ENCODE data around the gene THSD4.

Gene THSD4

DNA sequence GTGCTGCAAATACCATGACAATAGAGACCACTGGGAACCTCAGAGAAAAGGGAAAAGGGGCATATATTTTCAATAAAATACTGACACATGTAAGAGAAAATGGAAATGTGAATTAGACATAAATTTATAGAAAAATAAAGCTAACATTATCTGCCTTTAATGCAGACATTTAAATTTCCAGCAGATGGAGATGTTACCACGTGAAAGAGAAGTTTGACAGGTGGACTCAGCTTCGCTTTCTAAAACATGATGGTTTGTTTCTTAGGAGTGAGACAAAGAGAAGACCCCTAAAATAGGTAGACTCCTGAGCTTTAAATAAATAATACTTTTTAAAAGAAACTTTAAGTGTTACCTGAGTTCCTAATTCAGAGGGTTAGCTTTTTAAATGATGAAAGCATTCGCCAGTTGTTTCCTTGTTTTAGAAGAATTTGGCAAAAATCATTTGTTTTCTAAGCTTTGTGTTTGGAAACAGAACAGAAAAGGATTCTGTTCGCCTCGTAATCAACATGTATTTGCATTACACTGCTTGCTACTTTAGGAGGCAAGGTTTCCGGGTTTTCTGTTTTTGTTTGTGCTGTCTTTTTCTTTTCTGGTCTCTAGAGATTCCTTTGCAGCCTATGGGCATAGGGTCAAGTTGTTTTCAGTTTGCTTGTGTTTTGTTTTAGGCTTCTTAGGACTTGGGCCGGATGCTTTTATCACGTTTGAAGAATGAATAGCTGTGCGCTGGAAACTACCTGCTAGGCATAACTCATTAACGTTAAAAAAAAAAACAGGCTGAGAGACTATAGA lies 271.4 kb downstream of the THSD4 start:
- Histone ChIP-seq H3K36me3 (ENCODE audit: insufficient read depth, low read length) (no peaks in the 10 kb centered on the region), H3K4me3 (no peak overlapping the region), H3K9ac (ENCODE audit: insufficient read length) (no peak overlapping the region), H3K27ac (no peak overlapping the region), H3K9me3 (ENCODE audit: low read depth, low read length) (no peaks in the 10 kb centered on the region)
- TF ChIP-seq EZH2 (IDR thresholded peaks at IDR 0.05) (no peak), POLR2AphosphoS5 (IDR thresholded peaks at IDR 0.05; ENCODE audit: borderline replicate concordance, low read depth, low read length) (no peak), FOXP2 (optimal IDR thresholded peaks at IDR 0.05; ENCODE audit: control extremely low read depth, extremely low read length, insufficient read depth) (no peak)
- DNase-seq (ENCODE audit: low read depth, low spot score): no peak

GRCh38 chr15:71387810-71388209 lies 272.5 kb downstream of the THSD4 start:
- Histone ChIP-seq H3K9me3 (ENCODE audit: low read depth, low read length) (no peaks in the 10 kb centered on the region), H3K9ac (ENCODE audit: insufficient read length) (no peak overlapping the region), H3K4me3 (no peak overlapping the region), H3K36me3 (ENCODE audit: insufficient read depth, low read length) (no peaks in the 10 kb centered on the region), H3K27ac (no peak overlapping the region)
- DNase-seq (ENCODE audit: low read depth, low spot score): no peak
- TF ChIP-seq EZH2 (IDR thresholded peaks at IDR 0.05): no peak
- no peak for TF ChIP-seq FOXP2 (optimal IDR thresholded peaks at IDR 0.05; ENCODE audit: control extremely low read depth, extremely low read length, insufficient read depth)
- TF ChIP-seq POLR2AphosphoS5 (IDR thresholded peaks at IDR 0.05; ENCODE audit: borderline replicate concordance, low read depth, low read length): no peak

- Histone ChIP-seq H3K4me3 (no peak overlapping the region), H3K9me3 (ENCODE audit: low read depth, low read length) (no peaks in the 10 kb centered on the region), H3K36me3 (ENCODE audit: insufficient read depth, low read length) (no peaks in the 10 kb centered on the region), H3K9ac (ENCODE audit: insufficient read length) (no peak overlapping the region), H3K27ac (no peak overlapping the region)
- DNase-seq (ENCODE audit: low read depth, low spot score): no peak
- TF ChIP-seq POLR2AphosphoS5 (IDR thresholded peaks at IDR 0.05; ENCODE audit: borderline replicate concordance, low read depth, low read length): no peak
- TF ChIP-seq FOXP2 (optimal IDR thresholded peaks at IDR 0.05; ENCODE audit: control extremely low read depth, extremely low read length, insufficient read depth): no peak
- TF ChIP-seq EZH2 (IDR thresholded peaks at IDR 0.05): no peak
Observed at GRCh38 chr15:71390096-71390495, 274.8 kb downstream of the THSD4 start.

- no peak for DNase-seq (ENCODE audit: low read depth, low spot score)
- Histone ChIP-seq H3K9me3 (ENCODE audit: low read depth, low read length) (no peaks in the 10 kb centered on the region), H3K9ac (ENCODE audit: insufficient read length) (no peak overlapping the region), H3K27ac (no peak overlapping the region), H3K4me3 (no peak overlapping the region), H3K36me3 (ENCODE audit: insufficient read depth, low read length) (no peaks in the 10 kb centered on the region)
- TF ChIP-seq POLR2AphosphoS5 (IDR thresholded peaks at IDR 0.05; ENCODE audit: borderline replicate concordance, low read depth, low read length) (no peak), EZH2 (IDR thresholded peaks at IDR 0.05) (no peak), FOXP2 (optimal IDR thresholded peaks at IDR 0.05; ENCODE audit: control extremely low read depth, extremely low read length, insufficient read depth) (no peak)
Observed at GRCh38 chr15:71391421-71392088, 276.3 kb downstream of the THSD4 start.

- TF ChIP-seq FOXP2 (optimal IDR thresholded peaks at IDR 0.05; ENCODE audit: control extremely low read depth, extremely low read length, insufficient read depth): no peak
- no peak for TF ChIP-seq POLR2AphosphoS5 (IDR thresholded peaks at IDR 0.05; ENCODE audit: borderline replicate concordance, low read depth, low read length)
- TF ChIP-seq EZH2 (IDR thresholded peaks at IDR 0.05): no peak
Observed at GRCh38 chr15:71392861-71393283, 277.6 kb downstream of the THSD4 start.

GRCh38 chr15:71393383-71393782 lies 278.1 kb downstream of the THSD4 start:
- Histone ChIP-seq H3K27ac (no peak overlapping the region), H3K9me3 (ENCODE audit: low read depth, low read length) (no peaks in the 10 kb centered on the region), H3K9ac (ENCODE audit: insufficient read length) (no peak overlapping the region), H3K4me3 (no peak overlapping the region), H3K36me3 (ENCODE audit: insufficient read depth, low read length) (no peaks in the 10 kb centered on the region)
- TF ChIP-seq EZH2 (IDR thresholded peaks at IDR 0.05) (no peak), POLR2AphosphoS5 (IDR thresholded peaks at IDR 0.05; ENCODE audit: borderline replicate concordance, low read depth, low read length) (no peak), FOXP2 (optimal IDR thresholded peaks at IDR 0.05; ENCODE audit: control extremely low read depth, extremely low read length, insufficient read depth) (no peak)
- no peak for DNase-seq (ENCODE audit: low read depth, low spot score)

More at GRCh38 chr15:71392861-71393283, 277.6 kb downstream of the THSD4 start:
- Histone ChIP-seq H3K4me3 (no peak overlapping the region), H3K27ac (no peak overlapping the region), H3K9me3 (ENCODE audit: low read depth, low read length) (no peaks in the 10 kb centered on the region), H3K36me3 (ENCODE audit: insufficient read depth, low read length) (no peaks in the 10 kb centered on the region), H3K9ac (ENCODE audit: insufficient read length) (no peak overlapping the region)
- no peak for DNase-seq (ENCODE audit: low read depth, low spot score)

GRCh38 chr15:71396536-71397125 lies 281.4 kb downstream of the THSD4 start:
- no peak for DNase-seq (ENCODE audit: low read depth, low spot score)
- Histone ChIP-seq H3K36me3 (ENCODE audit: insufficient read depth, low read length) (no peaks in the 10 kb centered on the region), H3K9ac (ENCODE audit: insufficient read length) (no peak overlapping the region), H3K9me3 (ENCODE audit: low read depth, low read length) (no peaks in the 10 kb centered on the region), H3K4me3 (no peak overlapping the region), H3K27ac (no peak overlapping the region)
- TF ChIP-seq POLR2AphosphoS5 (IDR thresholded peaks at IDR 0.05; ENCODE audit: borderline replicate concordance, low read depth, low read length): no peak

DNA sequence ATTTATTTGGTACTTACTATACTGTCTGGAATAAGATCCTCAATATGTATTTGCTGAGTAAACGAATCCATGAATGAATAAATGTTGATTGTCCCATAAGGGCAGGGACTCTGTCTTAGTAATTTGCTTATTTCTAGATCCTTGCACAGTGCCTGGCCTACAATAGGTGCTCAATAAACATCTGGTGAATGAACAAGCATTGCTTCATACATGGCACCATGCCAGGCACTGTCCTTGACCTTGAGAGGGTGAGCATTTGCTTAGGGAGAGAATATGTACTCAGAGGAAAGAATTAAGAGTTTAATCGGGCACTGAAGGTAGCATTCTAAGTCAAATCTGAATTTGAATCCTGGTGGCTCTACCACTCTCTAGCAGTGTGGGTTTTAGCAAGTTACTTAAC lies 282.1 kb downstream of the THSD4 start:
- Histone ChIP-seq H3K9me3 (ENCODE audit: low read depth, low read length) (no peaks in the 10 kb centered on the region), H3K4me3 (no peak overlapping the region), H3K27ac (no peak overlapping the region), H3K36me3 (ENCODE audit: insufficient read depth, low read length) (no peaks in the 10 kb centered on the region), H3K9ac (ENCODE audit: insufficient read length) (no peak overlapping the region)
- no peak for TF ChIP-seq EZH2 (IDR thresholded peaks at IDR 0.05)
- no peak for TF ChIP-seq POLR2AphosphoS5 (IDR thresholded peaks at IDR 0.05; ENCODE audit: borderline replicate concordance, low read depth, low read length)
- no peak for TF ChIP-seq FOXP2 (optimal IDR thresholded peaks at IDR 0.05; ENCODE audit: control extremely low read depth, extremely low read length, insufficient read depth)
- no peak for DNase-seq (ENCODE audit: low read depth, low spot score)

Measured in SK-N-MC (cell line).